ENCODE measurements around the gene MCF2L.

The MCF2L gene

DNA sequence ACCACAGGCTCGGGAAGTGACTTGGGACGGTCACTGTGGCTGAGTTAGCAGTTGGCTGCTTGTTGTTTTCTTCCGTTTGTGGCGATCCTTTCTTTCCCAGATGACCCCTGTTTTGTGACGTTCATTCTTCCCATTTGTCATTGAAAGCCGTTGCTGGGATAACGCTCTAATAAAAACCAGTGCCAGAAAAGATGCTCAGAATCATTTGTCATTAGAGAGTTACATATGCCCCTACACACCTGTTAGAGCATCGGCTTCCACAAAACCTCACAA lies 39.3 kb upstream of the MCF2L start:
- Histone ChIP-seq H3K79me2 (ENCODE audit: low read length) (no peaks in the 10 kb centered on the region), H3K4me2 (ENCODE audit: low read length) (no peak overlapping the region), H3K4me3 (ENCODE audit: low read length) (no peak overlapping the region), H3K4me1 (ENCODE audit: low read length) (no peaks in the 10 kb centered on the region), H3K27ac (ENCODE audit: low read length) (no peak overlapping the region), H3K9me3 (ENCODE audit: insufficient read depth, low read length) (no peaks in the 10 kb centered on the region), H3K27me3 (ENCODE audit: low read depth, low read length) (peaks cover 31% of the 10 kb centered on the region), H4K20me1 (ENCODE audit: insufficient read depth, low read length) (no peaks in the 10 kb centered on the region), H3K36me3 (replicated peaks; ENCODE audit: low read depth, low read length) (no peaks in the 10 kb centered on the region), H3K9ac (ENCODE audit: low read length) (no peak overlapping the region), H2AFZ (ENCODE audit: low read depth, low read length) (no peak overlapping the region)
- TF ChIP-seq, protein P1, sequence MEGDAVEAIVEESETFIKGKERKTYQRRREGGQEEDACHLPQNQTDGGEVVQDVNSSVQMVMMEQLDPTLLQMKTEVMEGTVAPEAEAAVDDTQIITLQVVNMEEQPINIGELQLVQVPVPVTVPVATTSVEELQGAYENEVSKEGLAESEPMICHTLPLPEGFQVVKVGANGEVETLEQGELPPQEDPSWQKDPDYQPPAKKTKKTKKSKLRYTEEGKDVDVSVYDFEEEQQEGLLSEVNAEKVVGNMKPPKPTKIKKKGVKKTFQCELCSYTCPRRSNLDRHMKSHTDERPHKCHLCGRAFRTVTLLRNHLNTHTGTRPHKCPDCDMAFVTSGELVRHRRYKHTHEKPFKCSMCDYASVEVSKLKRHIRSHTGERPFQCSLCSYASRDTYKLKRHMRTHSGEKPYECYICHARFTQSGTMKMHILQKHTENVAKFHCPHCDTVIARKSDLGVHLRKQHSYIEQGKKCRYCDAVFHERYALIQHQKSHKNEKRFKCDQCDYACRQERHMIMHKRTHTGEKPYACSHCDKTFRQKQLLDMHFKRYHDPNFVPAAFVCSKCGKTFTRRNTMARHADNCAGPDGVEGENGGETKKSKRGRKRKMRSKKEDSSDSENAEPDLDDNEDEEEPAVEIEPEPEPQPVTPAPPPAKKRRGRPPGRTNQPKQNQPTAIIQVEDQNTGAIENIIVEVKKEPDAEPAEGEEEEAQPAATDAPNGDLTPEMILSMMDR (IDR thresholded peaks at IDR 0.05; ENCODE audit: low read depth, low read length) = no peak
- TF ChIP-seq EZH2phosphoT487 (IDR thresholded peaks at IDR 0.05; ENCODE audit: low read depth) = no peak

DNA sequence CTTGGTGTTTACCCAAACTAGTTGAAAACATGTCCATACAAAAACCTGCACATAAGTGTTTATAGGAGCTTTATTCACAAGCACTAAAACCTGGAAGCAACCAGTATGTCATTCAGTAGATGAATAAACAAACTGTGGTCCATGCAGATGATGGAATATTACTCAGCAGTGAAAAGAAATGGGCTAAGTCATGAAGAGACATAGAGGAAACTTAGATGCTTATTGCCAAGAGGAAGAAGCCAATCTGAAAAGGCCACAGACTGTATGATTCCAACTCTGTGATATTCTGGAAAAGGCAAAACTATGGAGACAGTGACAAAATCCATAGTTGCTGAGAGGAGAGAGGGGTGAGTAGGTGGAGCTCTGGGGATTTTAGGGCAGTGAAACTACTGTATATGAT lies 38.8 kb upstream of the MCF2L start:
- Histone ChIP-seq H3K4me1 (ENCODE audit: low read length) (no peaks in the 10 kb centered on the region), H3K4me2 (ENCODE audit: low read length) (no peak overlapping the region), H3K79me2 (ENCODE audit: low read length) (no peaks in the 10 kb centered on the region), H2AFZ (ENCODE audit: low read depth, low read length) (no peak overlapping the region), H3K4me3 (ENCODE audit: low read length) (no peak overlapping the region), H3K9ac (ENCODE audit: low read length) (no peak overlapping the region), H3K27me3 (ENCODE audit: low read depth, low read length) (peaks cover 31% of the 10 kb centered on the region), H3K27ac (ENCODE audit: low read length) (no peak overlapping the region), H3K36me3 (replicated peaks; ENCODE audit: low read depth, low read length) (no peaks in the 10 kb centered on the region), H3K9me3 (ENCODE audit: insufficient read depth, low read length) (no peaks in the 10 kb centered on the region), H4K20me1 (ENCODE audit: insufficient read depth, low read length) (no peaks in the 10 kb centered on the region)
- TF ChIP-seq EZH2phosphoT487 (IDR thresholded peaks at IDR 0.05; ENCODE audit: low read depth) = no peak
- TF ChIP-seq, protein P1 (IDR thresholded peaks at IDR 0.05; ENCODE audit: low read depth, low read length) = no peak

DNA sequence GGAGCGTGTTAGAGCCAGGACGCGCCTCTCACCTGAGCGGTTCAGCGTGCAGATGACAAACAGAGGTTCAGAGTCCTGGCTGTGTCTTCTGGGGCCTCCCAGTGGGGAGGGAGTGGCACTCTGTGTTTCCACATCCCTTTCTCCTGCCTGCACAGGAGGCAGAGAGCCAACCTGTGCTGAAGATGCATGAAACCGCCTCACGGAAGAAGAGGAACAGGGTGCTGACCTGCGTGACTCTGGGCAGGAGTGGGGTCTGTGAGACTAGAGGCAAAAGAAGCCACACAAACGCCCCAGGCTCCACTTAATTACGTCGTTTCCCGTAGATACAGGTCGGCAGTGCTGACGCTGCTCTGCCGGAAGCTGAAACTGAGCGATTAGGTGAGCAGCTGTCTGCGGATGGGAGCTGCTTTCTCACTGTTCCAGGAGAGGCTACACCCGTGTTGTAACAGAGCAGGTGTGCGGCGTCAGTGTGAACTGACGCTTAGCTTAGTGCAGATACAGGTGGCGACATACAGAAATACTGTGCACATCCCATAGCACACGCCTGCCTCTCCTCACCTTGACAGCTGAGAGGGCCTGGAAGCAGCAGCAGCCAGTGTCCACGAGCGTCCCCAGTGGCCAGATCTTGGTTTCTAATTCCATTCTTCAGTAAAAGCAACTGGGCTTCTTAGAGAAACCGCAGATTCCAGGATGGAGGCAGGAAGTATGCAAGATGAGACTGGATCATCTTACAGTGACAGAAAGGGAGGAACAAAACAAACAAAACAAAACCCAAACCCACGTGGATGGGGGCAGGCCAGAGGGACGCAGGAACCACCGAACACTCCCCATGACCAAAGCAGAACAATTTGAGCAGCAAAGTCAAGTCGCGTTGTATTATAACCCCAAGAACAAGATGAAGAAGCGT lies 37.7 kb upstream of the MCF2L start:
- H2AFZ ChIP-seq (ENCODE audit: low read depth, low read length) = no peak overlapping the region
- TF ChIP-seq, protein P1 (IDR thresholded peaks at IDR 0.05; ENCODE audit: low read depth, low read length) = peak; percentile 31
- no peak for TF ChIP-seq EZH2phosphoT487 (IDR thresholded peaks at IDR 0.05; ENCODE audit: low read depth)
- H3K4me3 ChIP-seq (ENCODE audit: low read length) = no peak overlapping the region
- no peaks in the 10 kb centered on the region for H3K79me2 ChIP-seq (ENCODE audit: low read length)
- no peak overlapping the region for H3K9ac ChIP-seq (ENCODE audit: low read length)
- peaks cover 32% of the 10 kb centered on the region for H3K27me3 ChIP-seq (ENCODE audit: low read depth, low read length)
- H4K20me1 ChIP-seq (ENCODE audit: insufficient read depth, low read length) = no peaks in the 10 kb centered on the region
- no peak overlapping the region for H3K27ac ChIP-seq (ENCODE audit: low read length)
- no peaks in the 10 kb centered on the region for H3K9me3 ChIP-seq (ENCODE audit: insufficient read depth, low read length)
- H3K4me1 ChIP-seq (ENCODE audit: low read length) = no peaks in the 10 kb centered on the region
- H3K36me3 ChIP-seq (replicated peaks; ENCODE audit: low read depth, low read length) = no peaks in the 10 kb centered on the region
- H3K4me2 ChIP-seq (ENCODE audit: low read length) = no peak overlapping the region

DNA sequence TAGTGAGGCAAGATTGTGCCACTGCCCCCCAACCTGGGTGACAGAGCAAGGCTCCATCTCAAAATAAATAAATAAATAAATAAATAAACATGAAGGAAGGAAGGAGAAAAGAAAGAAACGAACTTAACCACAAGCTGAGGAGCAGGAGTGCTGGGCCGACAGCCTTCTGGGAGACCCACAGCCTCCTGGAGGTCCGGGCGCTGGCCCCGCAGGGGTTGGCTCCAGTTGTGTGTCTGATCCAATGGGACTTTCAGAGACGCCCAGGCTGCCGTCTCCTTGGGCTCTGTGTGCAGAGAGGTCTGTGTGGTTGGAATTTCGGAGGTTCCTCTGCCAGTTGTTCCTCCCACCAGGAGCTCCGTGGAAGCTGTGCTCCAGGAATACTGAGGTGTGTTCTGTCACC lies 36.0 kb upstream of the MCF2L start:
- TF ChIP-seq, protein P1 (IDR thresholded peaks at IDR 0.05; ENCODE audit: low read depth, low read length) = no peak
- no peak for TF ChIP-seq EZH2phosphoT487 (IDR thresholded peaks at IDR 0.05; ENCODE audit: low read depth)
- H3K4me3 ChIP-seq (ENCODE audit: low read length) = no peak overlapping the region
- no peaks in the 10 kb centered on the region for H3K79me2 ChIP-seq (ENCODE audit: low read length)
- no peak overlapping the region for H2AFZ ChIP-seq (ENCODE audit: low read depth, low read length)
- H3K9me3 ChIP-seq (ENCODE audit: insufficient read depth, low read length) = no peaks in the 10 kb centered on the region
- no peak overlapping the region for H3K9ac ChIP-seq (ENCODE audit: low read length)
- peaks cover 32% of the 10 kb centered on the region for H3K27me3 ChIP-seq (ENCODE audit: low read depth, low read length)
- H3K27ac ChIP-seq (ENCODE audit: low read length) = no peak overlapping the region
- H3K4me1 ChIP-seq (ENCODE audit: low read length) = no peaks in the 10 kb centered on the region
- no peaks in the 10 kb centered on the region for H3K36me3 ChIP-seq (replicated peaks; ENCODE audit: low read depth, low read length)
- no peak overlapping the region for H3K4me2 ChIP-seq (ENCODE audit: low read length)
- no peaks in the 10 kb centered on the region for H4K20me1 ChIP-seq (ENCODE audit: insufficient read depth, low read length)

Data from OCI-LY3 (cell line).